SU-DHL-6 (cell line): ENCODE results near the gene TSGA10.

Experiments used
- EZH2phosphoT487 ChIP-seq: fragments of 200-600 bp; sonication (generic), shearing (Covaris generic); conservative IDR thresholded peaks from 2 replicates; pipeline ENCODE4 v1.6.1; 2018; ENCODE audit warnings: mild to moderate bottlenecking, antibody characterized with exemption, low read length, moderate library complexity, mixed read lengths
- TF ChIP-seq, protein P1 (sequence below): fragments of 200-600 bp; sonication (generic); IDR thresholded peaks from one replicate; pipeline ENCODE4 v1.5.1; 2017; ENCODE audit warnings: antibody characterized with exemption, mild to moderate bottlenecking, low read length, moderate library complexity; ENCODE audit not compliant: insufficient read depth, poor library complexity, severe bottlenecking

- TF ChIP-seq, protein P1, sequence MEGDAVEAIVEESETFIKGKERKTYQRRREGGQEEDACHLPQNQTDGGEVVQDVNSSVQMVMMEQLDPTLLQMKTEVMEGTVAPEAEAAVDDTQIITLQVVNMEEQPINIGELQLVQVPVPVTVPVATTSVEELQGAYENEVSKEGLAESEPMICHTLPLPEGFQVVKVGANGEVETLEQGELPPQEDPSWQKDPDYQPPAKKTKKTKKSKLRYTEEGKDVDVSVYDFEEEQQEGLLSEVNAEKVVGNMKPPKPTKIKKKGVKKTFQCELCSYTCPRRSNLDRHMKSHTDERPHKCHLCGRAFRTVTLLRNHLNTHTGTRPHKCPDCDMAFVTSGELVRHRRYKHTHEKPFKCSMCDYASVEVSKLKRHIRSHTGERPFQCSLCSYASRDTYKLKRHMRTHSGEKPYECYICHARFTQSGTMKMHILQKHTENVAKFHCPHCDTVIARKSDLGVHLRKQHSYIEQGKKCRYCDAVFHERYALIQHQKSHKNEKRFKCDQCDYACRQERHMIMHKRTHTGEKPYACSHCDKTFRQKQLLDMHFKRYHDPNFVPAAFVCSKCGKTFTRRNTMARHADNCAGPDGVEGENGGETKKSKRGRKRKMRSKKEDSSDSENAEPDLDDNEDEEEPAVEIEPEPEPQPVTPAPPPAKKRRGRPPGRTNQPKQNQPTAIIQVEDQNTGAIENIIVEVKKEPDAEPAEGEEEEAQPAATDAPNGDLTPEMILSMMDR, result no peak
- no peak for TF ChIP-seq EZH2phosphoT487
Observed at GRCh38 chr2:99111945-99112344, 42.8 kb downstream of the TSGA10 start.
